Coronary artery (tissue), 2 donors: ENCODE data around the gene EML5.
A peak's percentile ranks its signal among the peaks of the same experiment; 100 is the strongest.

Experiments used
- DNase-seq: peaks from one replicate; pipeline ENCODE4 v3.0.0-alpha.2; 2017; ENCODE audit warnings: low spot score
- H3K27ac ChIP-seq, 2 donors: fragments of 200-600 bp; sonication (generic); one replicate each; pipeline ENCODE4 v1.5.1; 2016 to 2019
- H3K4me3 ChIP-seq: fragments of 200-600 bp; sonication (generic); 2 replicates; pipeline ENCODE4 v1.5.1; 2016; ENCODE audit warnings: mild to moderate bottlenecking, moderate library complexity
- TF ChIP-seq, protein P1 (sequence below): fragments of 200-600 bp; sonication (generic); IDR thresholded peaks from one replicate; pipeline ENCODE4 v1.5.1; 2019; ENCODE audit warnings: antibody characterized with exemption

The EML5 gene

DNA sequence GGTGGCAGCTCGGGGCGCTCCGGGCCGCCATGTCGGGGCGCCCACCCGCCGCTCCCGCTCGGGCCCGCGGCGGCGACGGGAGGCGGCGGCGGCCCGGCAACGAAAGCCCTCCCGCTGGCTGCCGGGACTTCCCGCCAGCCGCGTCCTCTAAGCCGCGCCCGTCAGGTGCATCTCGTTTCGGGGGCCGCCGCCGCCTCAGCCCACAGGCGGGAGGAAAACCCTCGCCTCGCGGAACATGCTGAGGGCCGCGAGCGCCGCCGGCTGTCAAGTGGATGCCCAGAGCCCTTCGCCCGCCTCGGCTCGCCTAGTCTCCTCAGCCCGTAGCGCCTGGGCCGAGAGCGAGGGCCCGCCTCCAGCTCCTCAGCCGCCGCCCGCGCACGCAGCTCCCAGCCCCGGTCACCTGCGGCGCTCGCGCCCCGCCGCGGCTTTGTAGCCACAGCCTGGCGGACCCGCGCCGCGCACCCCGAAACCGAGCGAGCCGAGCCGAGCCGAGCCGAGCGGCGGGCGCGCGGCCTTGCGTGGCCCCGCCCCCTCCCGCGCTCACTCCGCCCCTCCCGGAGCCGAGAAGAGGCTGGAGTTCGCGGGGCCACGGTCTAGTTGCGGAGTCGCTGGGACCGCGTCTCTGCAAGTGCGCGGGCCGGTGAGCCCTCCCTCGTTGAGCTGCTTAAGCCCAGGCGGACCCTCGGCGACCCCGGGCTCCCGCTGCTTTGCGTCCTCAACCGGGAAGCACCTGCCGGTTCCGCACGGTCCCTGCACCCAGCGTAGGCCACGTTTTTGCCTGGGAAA, at the start of gene EML5:
Gene EML5 (minus strand): TSS at position 481 of the 786 bp plus-strand sequence. CDS start 450 bp downstream, at position 31.
- H3K27ac ChIP-seq, result peak within 1 kb of the TSS; percentile 72 to 75
- TF ChIP-seq, protein P1, sequence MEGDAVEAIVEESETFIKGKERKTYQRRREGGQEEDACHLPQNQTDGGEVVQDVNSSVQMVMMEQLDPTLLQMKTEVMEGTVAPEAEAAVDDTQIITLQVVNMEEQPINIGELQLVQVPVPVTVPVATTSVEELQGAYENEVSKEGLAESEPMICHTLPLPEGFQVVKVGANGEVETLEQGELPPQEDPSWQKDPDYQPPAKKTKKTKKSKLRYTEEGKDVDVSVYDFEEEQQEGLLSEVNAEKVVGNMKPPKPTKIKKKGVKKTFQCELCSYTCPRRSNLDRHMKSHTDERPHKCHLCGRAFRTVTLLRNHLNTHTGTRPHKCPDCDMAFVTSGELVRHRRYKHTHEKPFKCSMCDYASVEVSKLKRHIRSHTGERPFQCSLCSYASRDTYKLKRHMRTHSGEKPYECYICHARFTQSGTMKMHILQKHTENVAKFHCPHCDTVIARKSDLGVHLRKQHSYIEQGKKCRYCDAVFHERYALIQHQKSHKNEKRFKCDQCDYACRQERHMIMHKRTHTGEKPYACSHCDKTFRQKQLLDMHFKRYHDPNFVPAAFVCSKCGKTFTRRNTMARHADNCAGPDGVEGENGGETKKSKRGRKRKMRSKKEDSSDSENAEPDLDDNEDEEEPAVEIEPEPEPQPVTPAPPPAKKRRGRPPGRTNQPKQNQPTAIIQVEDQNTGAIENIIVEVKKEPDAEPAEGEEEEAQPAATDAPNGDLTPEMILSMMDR, result no peak
- peak; percentile 81 for DNase-seq
- peak within 1 kb of the TSS; percentile 78 for H3K4me3 ChIP-seq

DNA sequence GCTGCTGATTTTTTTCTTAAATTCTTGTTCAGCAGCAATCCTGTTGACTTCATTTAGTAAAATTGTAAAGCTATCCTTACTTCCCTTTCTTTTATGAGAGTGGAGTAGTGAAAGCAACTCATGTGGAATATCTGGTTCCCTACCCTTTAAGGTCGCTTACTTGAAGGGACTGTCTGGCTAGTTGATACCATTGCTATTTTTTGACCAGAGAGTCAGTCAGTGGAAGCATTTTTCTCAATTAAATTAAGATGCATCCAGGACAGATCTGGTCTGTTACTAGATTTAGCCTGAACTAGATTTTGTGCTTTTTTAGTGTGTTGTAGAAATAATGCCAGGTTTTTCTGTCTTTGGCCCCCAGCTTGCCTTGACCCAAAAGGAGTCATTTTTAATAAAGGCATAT, 49.7 kb upstream of the EML5 start:
- Histone ChIP-seq H3K4me3 (no peak overlapping the region), H3K27ac (no peak overlapping the region)
- DNase-seq, result no peak
- TF ChIP-seq, protein P1, result no peak

DNA sequence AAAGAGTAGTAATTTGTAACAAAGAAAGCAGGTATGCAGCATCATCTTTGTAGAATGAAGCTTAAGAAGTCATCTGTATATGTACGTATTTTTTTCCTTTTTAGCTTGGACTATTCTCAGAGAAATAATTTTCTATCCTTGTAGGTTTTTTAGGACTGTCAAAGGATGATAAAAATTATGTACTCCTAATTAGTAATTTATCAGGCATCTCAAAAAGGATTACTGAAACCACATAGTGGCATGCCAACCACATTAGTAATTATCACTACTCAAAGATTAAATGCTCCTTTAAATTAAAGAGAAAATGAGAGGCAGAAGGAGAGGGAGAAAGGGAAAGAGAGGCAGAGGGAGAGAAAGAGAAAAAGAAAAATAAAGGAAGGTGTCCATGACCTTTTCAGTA, 49.0 kb upstream of the EML5 start:
- H3K27ac ChIP-seq, result no peak overlapping the region
- DNase-seq, result no peak
- TF ChIP-seq, protein P1, result no peak
- no peak overlapping the region for H3K4me3 ChIP-seq

DNA sequence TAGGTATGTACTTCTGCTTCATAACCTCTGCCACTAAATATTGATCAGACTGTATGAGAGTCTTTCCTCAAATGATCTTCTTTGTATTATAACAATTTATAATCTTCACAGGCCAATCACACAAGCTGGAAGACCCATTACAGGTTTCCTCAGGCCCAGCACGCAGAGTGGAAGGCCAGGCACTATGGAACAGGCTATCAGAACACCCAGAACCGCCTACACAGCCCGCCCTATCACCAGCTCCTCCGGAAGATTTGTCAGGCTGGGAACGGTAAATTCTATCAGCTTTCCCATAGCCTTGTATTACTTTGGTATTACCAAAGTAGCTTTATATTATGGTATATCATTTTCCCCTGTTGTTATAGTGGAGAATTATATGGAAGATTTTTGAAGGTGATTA, 48.2 kb upstream of the EML5 start:
- H3K4me3 ChIP-seq, result no peak overlapping the region
- TF ChIP-seq, protein P1, result no peak
- no peak overlapping the region for H3K27ac ChIP-seq
- no peak for DNase-seq

DNA sequence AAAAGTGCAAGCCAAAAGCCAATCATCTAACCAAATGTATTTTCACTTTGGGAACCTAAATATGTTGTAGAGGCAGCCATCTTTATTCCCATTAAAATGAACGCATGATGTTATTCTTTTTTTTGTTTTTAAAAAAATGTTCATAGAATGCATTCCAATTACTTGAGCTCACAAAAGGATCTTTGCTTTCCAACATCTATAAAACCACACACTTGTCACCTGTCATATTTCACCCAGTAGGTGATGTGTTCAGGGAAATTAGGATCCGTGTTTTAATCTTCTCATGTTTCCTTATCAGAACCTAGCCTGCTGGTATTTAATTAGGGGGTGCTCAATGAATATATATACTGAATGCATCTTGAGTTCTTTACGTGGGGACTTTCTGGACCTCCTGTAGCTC, 45.3 kb upstream of the EML5 start:
- Histone ChIP-seq H3K27ac (no peak overlapping the region), H3K4me3 (no peak overlapping the region)
- TF ChIP-seq, protein P1, result no peak
- no peak for DNase-seq

DNA sequence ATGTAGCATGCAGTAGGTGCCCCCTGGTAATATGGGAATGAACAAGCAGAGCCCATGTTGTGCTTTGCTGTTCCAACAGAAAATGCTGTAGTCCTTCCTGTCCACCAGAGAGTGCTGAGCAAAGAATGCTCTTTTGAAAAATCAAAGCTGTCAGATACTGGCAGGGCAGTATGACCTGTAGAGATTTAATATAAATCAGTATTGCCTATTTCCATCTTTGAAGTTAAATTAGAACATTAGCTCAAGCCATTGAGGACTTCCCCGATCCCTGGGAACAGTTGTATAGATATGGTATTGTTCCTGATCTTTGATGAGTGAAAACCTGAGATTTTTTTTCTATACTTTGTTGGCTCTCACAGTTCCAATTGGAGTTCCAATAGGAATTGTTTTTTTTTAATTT, 44.7 kb upstream of the EML5 start:
- no peak overlapping the region for H3K27ac ChIP-seq

More for the DNA sequence above, 44.7 kb upstream of the EML5 start:
- no peak overlapping the region for H3K4me3 ChIP-seq
- DNase-seq, result no peak
- TF ChIP-seq, protein P1, result no peak
